Ovary (tissue), 9 donors: Measurements from ENCODE around the gene LRRC49. TPM values are rescaled to one million over a fixed set of nuclear protein-coding genes. Genes with fewer than 3 reads are reported as not detected.

Experiments
- DNase-seq, 5 donors: peaks; one replicate each; pipeline ENCODE4 v3.0.0-alpha.2; 2019 to 2020
- H3K27ac ChIP-seq, 2 donors: fragments of 200-600 bp; one replicate each; pipeline versions ENCODE4 v1.5.1 to v1.8.0; 2019 to 2022
- H3K27me3 ChIP-seq: fragments of 200-600 bp; one replicate; pipeline ENCODE4 v1.8.0; 2022
- H3K36me3 ChIP-seq: fragments of 200-600 bp; sonication (generic); one replicate; pipeline ENCODE4 v1.5.1; 2019
- H3K4me1 ChIP-seq: one replicate; pipeline ENCODE4 v1.8.1; 2013; ENCODE audit warnings: mild to moderate bottlenecking, moderate library complexity; ENCODE audit not compliant: insufficient read depth
- H3K4me3 ChIP-seq: fragments of 200-600 bp; sonication (generic); one replicate; pipeline ENCODE4 v1.5.1; 2017
- H3K9me3 ChIP-seq, 2 donors: fragments of 200-600 bp in 1 of 2; sonication (generic) in 1 of 2; one replicate each; pipeline versions ENCODE4 v1.5.1 to v1.8.1; 2013 to 2019; ENCODE audit warnings: mild to moderate bottlenecking in 1 of 2, moderate library complexity in 1 of 2
- CTCF ChIP-seq, 3 donors: fragments of 450-650 bp in 2 of 3; fragments of 200-600 bp in 1 of 3; IDR thresholded peaks; one replicate each; pipeline versions ENCODE4 v1.5.1 to v1.8.0; 2016 to 2022; ENCODE audit warnings: antibody characterized with exemption in 3 of 3, mild to moderate bottlenecking in 1 of 3
- EP300 ChIP-seq: sonication (generic); formaldehyde crosslinking; IDR thresholded peaks from one replicate; pipeline ENCODE4 v1.6.1; 2017; ENCODE audit warnings: antibody characterized with exemption
- POLR2A ChIP-seq: fragments of 450-650 bp; IDR thresholded peaks from one replicate; pipeline ENCODE4 v1.6.1; 2017; ENCODE audit warnings: antibody characterized with exemption, mild to moderate bottlenecking, moderate library complexity
- WGBS, 3 donors: extraction: QIAGEN DNeasy Blood & Tissue Kit in 1 of 3; methylation state at CpG; one replicate each; pipeline versions ENCODE4 v1.1.5 to v1.1.7; 2013 to 2017; 5-methylcytosine and 5-hydroxymethylcytosine counted together
- intact Hi-C, 4 donors: fragments of 100-400 bp; cut with DNase I; formaldehyde crosslinking; loops; one replicate each; pipeline versions ENCODE4 v1.11.0 to v1.15.1; 2022 to 2023
- polyA plus RNA-seq, 2 donors: library from polyadenylated mRNA; stranded (reverse); fragments of 200-250 nt in 1 of 2; fragments of 350-450 nt in 1 of 2; fragmentation: Illumina TruSeq in 1 of 2; extraction: RNeasy Lipid Tissue Mini Kit (QIAGEN cat#74804) in 1 of 2; gene quantifications; one replicate each; pipeline ENCODE4 v1.2.3, GENCODE V29; 2013 to 2014
- total RNA-seq, 7 donors: library from RNA; depleted of rRNA in 2 of 7; stranded (reverse); fragments of >200 nt in 2 of 7; fragmentation: NEBNext Ultra II Directional in 3 of 7; extraction: Animal tissue kit (Norgen Biotek cat#: 25700) in 3 of 7; gene quantifications; one replicate each; pipeline versions ENCODE4 v1.1.0 to v1.2.4, GENCODE V29; 2016 to 2023
- donor health status: DM: no; HTN: no; CAD: no; lungs with moderate emphysema.
- donor health status: DM: no; HTN: no; CAD: no.
- donor health status: Bipolar disorder and iron deficiency.
- donor health status: DM: yes; HTN: yes; CAD: no.
- donor health status: DM: no; HTN: no; CAD: no.
- donor health status: DM: yes; HTN: yes; CAD: no.

Gene LRRC49
- total and polyA plus RNA-seq, 9 donors = 11.9 to 34.6 (median 16.1) TPM

GRCh38 chr15:70916531-70916930, 23.9 kb downstream of the LRRC49 start:
- no peaks in the 10 kb centered on the region for H3K27me3 ChIP-seq
- no peaks in the 10 kb centered on the region for H3K4me1 ChIP-seq
- H3K36me3 ChIP-seq = no peaks in the 10 kb centered on the region
- WGBS, 3 donors = 94 to 96% (median 95%) methylated on average over 10 of the region's 10 CpGs
- no peak for DNase-seq
- TF ChIP-seq CTCF (IDR thresholded peaks at IDR 0.05) = no peak
- no peak for TF ChIP-seq EP300
- TF ChIP-seq POLR2A = no peak
- no peak overlapping the region for H3K27ac ChIP-seq
- no peaks in the 10 kb centered on the region for H3K9me3 ChIP-seq
- no peak overlapping the region for H3K4me3 ChIP-seq
- intact Hi-C loops = no loop called here

- H3K36me3 ChIP-seq = no peaks in the 10 kb centered on the region
- intact Hi-C loops = no loop called here
- no peaks in the 10 kb centered on the region for H3K27me3 ChIP-seq
- no peak overlapping the region for H3K27ac ChIP-seq
- TF ChIP-seq EP300 (no peak), CTCF (IDR thresholded peaks at IDR 0.05) (no peak), POLR2A (no peak)
- H3K4me1 ChIP-seq = no peaks in the 10 kb centered on the region
- no peaks in the 10 kb centered on the region for H3K9me3 ChIP-seq
- no peak overlapping the region for H3K4me3 ChIP-seq
- no peak for DNase-seq
- 93 to 97% (median 96%) methylated on average over 6 of the region's 6 CpGs for WGBS, 3 donors
Measured at GRCh38 chr15:70917955-70918354, 25.3 kb downstream of the LRRC49 start.

- no peaks in the 10 kb centered on the region for H3K36me3 ChIP-seq
- no peak overlapping the region for H3K27ac ChIP-seq
- WGBS, 3 donors = 7 to 18% (median 11%) methylated on average over 1 of the region's 1 CpG
- no peaks in the 10 kb centered on the region for H3K27me3 ChIP-seq
- no peaks in the 10 kb centered on the region for H3K9me3 ChIP-seq
- no peak for TF ChIP-seq CTCF (IDR thresholded peaks at IDR 0.05)
- TF ChIP-seq POLR2A = no peak
- TF ChIP-seq EP300 = no peak
- intact Hi-C loops = no loop called here
- no peak overlapping the region for H3K4me3 ChIP-seq
- DNase-seq = no peak
- H3K4me1 ChIP-seq = no peaks in the 10 kb centered on the region
Measured at GRCh38 chr15:70920981-70921696, 28.5 kb downstream of the LRRC49 start.

- DNase-seq = no peak
- H3K4me3 ChIP-seq = no peak overlapping the region
- TF ChIP-seq EP300 (no peak), POLR2A (no peak), CTCF (IDR thresholded peaks at IDR 0.05) (no peak)
- no peaks in the 10 kb centered on the region for H3K27me3 ChIP-seq
- H3K4me1 ChIP-seq = no peaks in the 10 kb centered on the region
- intact Hi-C loops = no loop called here
- H3K36me3 ChIP-seq = no peaks in the 10 kb centered on the region
- H3K9me3 ChIP-seq = no peaks in the 10 kb centered on the region
- 98 to 99% (median 99%) methylated on average over 2 of the region's 2 CpGs for WGBS, 3 donors
- no peak overlapping the region for H3K27ac ChIP-seq
Measured at GRCh38 chr15:70922119-70922518, 29.5 kb downstream of the LRRC49 start.
